K562 (cell line): ENCODE data around the gene USP7. TPM values are rescaled to one million over a fixed set of nuclear protein-coding genes. Genes with fewer than 3 reads are reported as not detected.

Experiments
- ATAC-seq: fragments of 200-7000 bp; cut with Tn5 transposase; 3 replicates; pipeline ENCODE4 v1.9.1; 2020; ENCODE audit warnings: moderate library complexity
- BruUV-seq: library from RNA; stranded (reverse); fragments of 400-500 nt; replicated peaks from 2 replicates; lab custom pipeline; 2021; lab: Mats Ljungman, UMichigan
- CTCF ChIA-PET: fragments of 300-600 bp; formaldehyde crosslinking; extraction: SDS; loops from one replicate; lab custom pipeline; 2021; ENCODE audit warnings: low intra/inter-chr PET ratio; lab: Yijun Ruan, JAX
- POLR2A ChIA-PET: fragments of 300-600, 350-650 bp; sonication (Branson Sonifier 250); formaldehyde crosslinking; extraction: SDS; loops from one replicate; lab custom pipeline; 2021; ENCODE audit warnings: antibody characterized with exemption, inconsistent platforms; lab: Yijun Ruan, JAX
- DNase-seq, 4 experiments: peaks; one replicate each; pipeline versions ENCODE4 v3.0.0 to v3.0.0-alpha.2; 2011 to 2018; ENCODE audit warnings: low spot score in 3 of 4, mixed read lengths in 3 of 4; ENCODE audit errors: extremely low read depth in 1 of 4
- FAIRE-seq: peaks from 2 replicates; lab custom pipeline; 2011; peaks lifted over from hg19 to GRCh38; lab: Jason Lieb, UNC
- H2AFZ ChIP-seq: 2 replicates; pipeline ENCODE4 v1.6.0; 2011; ENCODE audit warnings: low read depth, low read length, control low read depth, inconsistent platforms
- H3K27ac ChIP-seq: fragments of 200-600 bp; 3 replicates; pipeline ENCODE4 v1.8.0; 2011; ENCODE audit warnings: low read depth, mild to moderate bottlenecking, control low read depth, inconsistent platforms, low read length, moderate library complexity, mixed read lengths; ENCODE audit errors: extremely low read depth
- H3K27me3 ChIP-seq, 2 experiments: fragments of 300-600 bp in 1 of 2; 2 replicates in 1 of 2; 3 replicates in 1 of 2; pipeline versions ENCODE4 v1.6.0 to v1.8.0; 2011; ENCODE audit warnings: inconsistent platforms in 2 of 2, low read length in 2 of 2, mild to moderate bottlenecking in 1 of 2, mixed read lengths in 1 of 2, moderate library complexity in 1 of 2; ENCODE audit not compliant: control insufficient read depth in 2 of 2, insufficient read depth in 2 of 2
- H3K36me3 ChIP-seq: fragments of 300-600 bp; 3 replicates; pipeline ENCODE4 v1.8.0; 2011; ENCODE audit warnings: mild to moderate bottlenecking, low read length, inconsistent platforms; ENCODE audit not compliant: control insufficient read depth, insufficient read depth
- H3K4me1 ChIP-seq, 2 experiments: fragments of 200-600 bp in 1 of 2; replicated peaks in 1 of 2; 2 replicates in 1 of 2; 3 replicates in 1 of 2; pipeline versions ENCODE4 v1.5.1 to v1.8.0; 2011; ENCODE audit warnings: inconsistent platforms in 2 of 2, low read length in 2 of 2, mild to moderate bottlenecking in 1 of 2, mixed read lengths in 1 of 2, moderate library complexity in 1 of 2; ENCODE audit not compliant: control insufficient read depth in 2 of 2, insufficient read depth in 2 of 2
- H3K4me2 ChIP-seq: 2 replicates; pipeline ENCODE4 v1.6.1; 2011; ENCODE audit warnings: low read length, control low read depth, inconsistent platforms, mixed read lengths; ENCODE audit not compliant: insufficient read depth
- H3K4me3 ChIP-seq: fragments of 200-600 bp; sonication (generic), shearing (Covaris generic); 2 replicates; pipeline ENCODE4 v1.5.1; 2016; ENCODE audit warnings: control low read depth, inconsistent platforms
- H3K79me2 ChIP-seq: fragments of 200-600 bp; 3 replicates; pipeline ENCODE4 v1.8.0; 2011; ENCODE audit warnings: low read length, inconsistent platforms; ENCODE audit not compliant: control insufficient read depth, insufficient read depth
- H3K9ac ChIP-seq, 2 experiments: 2 replicates each; pipeline versions ENCODE4 v1.6.0 to v1.6.1; 2011; ENCODE audit warnings: low read depth in 2 of 2, low read length in 2 of 2, control low read depth in 1 of 2, inconsistent platforms in 1 of 2, mild to moderate bottlenecking in 1 of 2, mixed read lengths in 1 of 2; ENCODE audit not compliant: insufficient read depth in 1 of 2
- H3K9me1 ChIP-seq: one replicate; pipeline ENCODE4 v1.6.0; 2011; ENCODE audit warnings: inconsistent platforms, mild to moderate bottlenecking, low read length, moderate library complexity; ENCODE audit not compliant: control insufficient read depth, insufficient read depth
- H3K9me3 ChIP-seq: replicated peaks from 2 replicates; pipeline ENCODE4 v1.5.1; 2011; ENCODE audit warnings: low read depth, low read length, inconsistent platforms; ENCODE audit not compliant: control insufficient read depth, insufficient read depth
- H4K20me1 ChIP-seq: replicated peaks from 2 replicates; pipeline ENCODE4 v1.6.1; 2011; ENCODE audit warnings: low read length, inconsistent platforms, mixed read lengths; ENCODE audit not compliant: control insufficient read depth, insufficient read depth
- DIDO1 ChIP-seq: fragments of 450-650 bp; IDR thresholded peaks from 2 replicates; pipeline ENCODE4 v1.6.1; 2016; ENCODE audit warnings: low read depth, missing biosample characterization, missing genetic modification characterization
- HDAC8 ChIP-seq: fragments of 450-650 bp; IDR thresholded peaks from 2 replicates; pipeline ENCODE4 v1.6.1; 2016; ENCODE audit warnings: mild to moderate bottlenecking, missing genetic modification characterization, moderate library complexity, missing compliant biosample characterization
- HNRNPK ChIP-seq: fragments of 200-400 bp; formaldehyde crosslinking; IDR thresholded peaks from one replicate; pipeline ENCODE4 v1.6.1; 2018; ENCODE audit warnings: mild to moderate bottlenecking, low read depth, low read length; ENCODE audit not compliant: poor library complexity, severe bottlenecking
- MED1 ChIP-seq: sonication (generic); formaldehyde crosslinking; IDR thresholded peaks from 2 replicates; pipeline ENCODE4 v1.8.1; 2023; ENCODE audit warnings: missing genetic modification reagents, borderline replicate concordance
- NCOA6 ChIP-seq: fragments of 450-650 bp; IDR thresholded peaks from 2 replicates; pipeline ENCODE4 v1.6.1; 2017; ENCODE audit warnings: mild to moderate bottlenecking
- PCBP1 ChIP-seq: fragments of 200-400 bp; formaldehyde crosslinking; IDR thresholded peaks from 2 replicates; pipeline ENCODE4 v1.6.1; 2018; ENCODE audit warnings: mild to moderate bottlenecking, low read depth, low read length; ENCODE audit not compliant: poor library complexity, severe bottlenecking
- XRCC4 ChIP-seq: IDR thresholded peaks from one replicate; pipeline ENCODE4 v1.6.1; 2011; ENCODE audit not compliant: insufficient read depth, insufficient read length; ENCODE audit errors: extremely low read depth
- ZKSCAN1 ChIP-seq: fragments of 150-350 bp; IDR thresholded peaks from 2 replicates; pipeline ENCODE4 v1.6.1; 2016; ENCODE audit warnings: low read depth, low read length
- ZNF311 ChIP-seq: fragments of 250-450 bp; sonication (Bioruptor Pico); IDR thresholded peaks from 2 replicates; pipeline ENCODE4 v1.4.0; 2020; ENCODE audit warnings: mild to moderate bottlenecking, moderate library complexity
- ZNF609 ChIP-seq: sonication (generic); formaldehyde crosslinking; IDR thresholded peaks from 2 replicates; pipeline ENCODE4 v1.8.1; 2023; ENCODE audit warnings: missing genetic modification reagents, mild to moderate bottlenecking, borderline replicate concordance
- ZNF655 ChIP-seq: fragments of 250-450 bp; sonication (Bioruptor Pico); IDR thresholded peaks from 2 replicates; pipeline ENCODE4 v1.5.0; 2021
- WGBS: fragments of 100-300 bp; shearing (Covaris generic); methylation state at CpG from one replicate; pipeline ENCODE4 v1.1.6; 2016; ENCODE audit warnings: low coverage, mixed read lengths; ENCODE audit not compliant: insufficient coverage; ENCODE audit errors: missing lambda C conversion rate; 5-methylcytosine and 5-hydroxymethylcytosine counted together
- in situ Hi-C: fragments of 300-500 bp; cut with MboI; formaldehyde crosslinking; loops from 4 replicates; pipeline ENCODE4 v1.15.0; 2018; ENCODE audit warnings: inconsistent platforms, mixed read lengths
- intact Hi-C: fragments of 100-400 bp; cut with micrococcal nuclease; formaldehyde crosslinking; loops from 2 replicates; pipeline ENCODE4 v1.14.2; 2022
- polyA plus RNA-seq, 8 experiments: library from polyadenylated mRNA; depleted of rRNA in 4 of 8; stranded (reverse) in 5 of 8; unstranded in 3 of 8; fragments of >200 nt; fragmentation: Nextera tagmentation in 2 of 8; fragmentation: Illumina TruSeq in 1 of 8; extraction: Ambion mirVana in 2 of 8; extraction: Trizol in 1 of 8; gene quantifications; 2 replicates each; pipeline versions ENCODE4 v1.2.1 to v1.2.3, GENCODE V29; 2011 to 2014; ENCODE audit warnings: inconsistent platforms in 1 of 8, missing spikeins in 1 of 8
- total RNA-seq, 7 experiments: library from RNA; depleted of rRNA in 6 of 7; stranded (reverse); fragments of >200 nt in 6 of 7; fragmentation: Illumina TruSeq in 2 of 7; extraction: Trizol in 2 of 7; gene quantifications; 2 replicates each; pipeline versions ENCODE4 v1.2.1 to v1.2.3, GENCODE V29; 2011 to 2021; ENCODE audit warnings: low replicate concordance in 1 of 7

The USP7 gene
- total and polyA plus RNA-seq, 9 of the 15 experiments (the other 6 are each of a cell fraction or from before 2014, with no cell fraction given) = 17.1 to 145 (median 57.9) TPM

- H3K4me3 ChIP-seq = no peak overlapping the region
- peaks cover 3 to 15% of the 10 kb centered on the region in 2 experiments; a peak in 3 of 5 replicates for H3K4me1 ChIP-seq
- ChIA-PET CTCF (no interaction called here), POLR2A (no interaction called here)
- H2AFZ ChIP-seq = no peak overlapping the region
- no peak for ATAC-seq
- H3K36me3 ChIP-seq = no peaks in the 10 kb centered on the region
- no peaks in the 10 kb centered on the region for H4K20me1 ChIP-seq
- H3K79me2 ChIP-seq = no peaks in the 10 kb centered on the region
- in situ Hi-C loops = loop anchor here (10.0 kb wide), 1 partner anchor 348 kb away; no protein-coding TSS in a partner anchor
- intact Hi-C loops = no loop called here
- no peak overlapping the region for H3K27ac ChIP-seq
- H3K27me3 ChIP-seq = peaks cover 3 to 10% of the 10 kb centered on the region in 2 experiments; a peak in 4 of 5 replicates
- peaks cover 8% of the 10 kb centered on the region for H3K9me3 ChIP-seq
- no peak for FAIRE-seq
- TF ChIP-seq MED1 (CRISPR knock-in tag) (no peak), ZNF311 (CRISPR knock-in tag) (no peak), DIDO1 (tag) (no peak), ZKSCAN1 (no peak), ZNF655 (CRISPR knock-in tag) (no peak), XRCC4 (no peak), HDAC8 (tag) (no peak), ZNF609 (CRISPR knock-in tag) (no peak), NCOA6 (no peak), HNRNPK (no peak), PCBP1 (no peak)
- 33% methylated on average over 6 of the region's 6 CpGs for WGBS
- H3K9me1 ChIP-seq = no peaks in the 10 kb centered on the region
- H3K4me2 ChIP-seq = no peak overlapping the region
- no peak overlapping the region for H3K9ac ChIP-seq
- BruUV-seq = no TSS peak
- no peak for DNase-seq
Measured at GRCh38 chr16:9012330-9012729, 48.6 kb upstream of the USP7 start.
